HepG2 (cell line): ENCODE data around the gene PKP3. TPM values are rescaled to one million over a fixed set of nuclear protein-coding genes. Genes with fewer than 3 reads are reported as not detected.
"Not testable (repeated sequence)": the region's sequence is repeated elsewhere in the genome, so short reads cannot be mapped to it uniquely, and the experiment has no call there.

ENCODE experiments used
- ATAC-seq: fragments of 200-7000 bp; cut with Tn5 transposase; 3 replicates; pipeline ENCODE4 v1.9.1; 2020; ENCODE audit warnings: mild to moderate bottlenecking, moderate library complexity
- BruUV-seq: library from RNA; stranded (reverse); fragments of 400-500 nt; replicated peaks from 2 replicates; lab custom pipeline; 2021; lab: Mats Ljungman, UMichigan
- CTCF ChIA-PET: fragments of 300-600 bp; formaldehyde crosslinking; extraction: SDS; loops from one replicate; lab custom pipeline; 2021; ENCODE audit warnings: low total read pairs, inconsistent platforms, low intra/inter-chr PET ratio; lab: Yijun Ruan, JAX
- POLR2A ChIA-PET: fragments of 350-600 bp; sonication (Branson Sonifier 250); formaldehyde crosslinking; loops from one replicate; lab custom pipeline; 2020; ENCODE audit warnings: antibody characterized with exemption, inconsistent platforms; lab: Yijun Ruan, JAX
- DNase-seq: peaks from one replicate; pipeline ENCODE4 v3.0.0-alpha.2; 2015; ENCODE audit warnings: low spot score
- FAIRE-seq: peaks from 3 replicates; lab custom pipeline; 2011; peaks lifted over from hg19 to GRCh38; lab: Jason Lieb, UNC
- H2AFZ ChIP-seq: one replicate; pipeline ENCODE4 v1.6.1; 2011; ENCODE audit warnings: low read length, inconsistent platforms
- H3K27ac ChIP-seq: fragments of 300-600 bp; 3 replicates; pipeline ENCODE4 v1.8.0; 2011; ENCODE audit warnings: mixed run types, mild to moderate bottlenecking, mixed read lengths, low read length, inconsistent platforms; ENCODE audit not compliant: insufficient read depth; ENCODE audit errors: extremely low read length
- H3K27me3 ChIP-seq, 2 experiments: fragments of 200-600 bp in 1 of 2; 2 replicates in 1 of 2; 3 replicates in 1 of 2; pipeline versions ENCODE4 v1.6.0 to v1.8.0; 2011; ENCODE audit warnings: low read length in 2 of 2, mild to moderate bottlenecking in 2 of 2, moderate library complexity in 2 of 2, inconsistent platforms in 1 of 2; ENCODE audit not compliant: insufficient read depth in 2 of 2, control insufficient read depth in 1 of 2
- H3K36me3 ChIP-seq, 2 experiments: fragments of 200-600 bp in 1 of 2; replicated peaks in 1 of 2; 2 replicates in 1 of 2; 3 replicates in 1 of 2; pipeline versions ENCODE4 v1.5.1 to v1.8.0; 2011; ENCODE audit warnings: low read length in 2 of 2, inconsistent platforms in 1 of 2; ENCODE audit not compliant: insufficient read depth in 2 of 2, control insufficient read depth in 1 of 2
- H3K4me1 ChIP-seq: 2 replicates; pipeline ENCODE4 v1.5.1; 2012; ENCODE audit warnings: low read length, inconsistent platforms; ENCODE audit not compliant: insufficient read depth
- H3K4me2 ChIP-seq: 2 replicates; pipeline ENCODE4 v1.6.0; 2011; ENCODE audit warnings: low read depth, low read length, inconsistent platforms
- H3K4me3 ChIP-seq, 3 experiments: fragments of 200-600 bp in 1 of 3; sonication (generic), shearing (Covaris generic) in 1 of 3; replicated peaks in 1 of 3; 2 replicates each; pipeline ENCODE4 v1.5.1; 2011 to 2016; ENCODE audit warnings: low read length in 3 of 3, inconsistent platforms in 2 of 3, low read depth in 2 of 3, mild to moderate bottlenecking in 2 of 3, control low read depth in 1 of 3, mixed read lengths in 1 of 3; ENCODE audit not compliant: insufficient read depth in 1 of 3
- H3K79me2 ChIP-seq: one replicate; pipeline ENCODE4 v1.6.1; 2011; ENCODE audit warnings: low read length, inconsistent platforms; ENCODE audit not compliant: insufficient read depth
- H3K9ac ChIP-seq: 2 replicates; pipeline ENCODE4 v1.6.0; 2011; ENCODE audit warnings: mild to moderate bottlenecking, low read depth, low read length, inconsistent platforms; ENCODE audit not compliant: insufficient read depth
- H3K9me3 ChIP-seq: 2 replicates; pipeline ENCODE4 v1.5.1; 2012; ENCODE audit warnings: mild to moderate bottlenecking, low read length
- H4K20me1 ChIP-seq: 2 replicates; pipeline ENCODE4 v1.6.0; 2011; ENCODE audit warnings: inconsistent platforms, mild to moderate bottlenecking, low read length, moderate library complexity; ENCODE audit not compliant: insufficient read depth
- HNRNPL ChIP-seq: fragments of 200-400 bp; formaldehyde crosslinking; IDR thresholded peaks from 2 replicates; pipeline ENCODE4 v1.6.1; 2017; ENCODE audit warnings: mild to moderate bottlenecking, low read depth, low read length
- WGBS: methylation state at CpG from one replicate; pipeline ENCODE4 v1.1.6; 2017; ENCODE audit warnings: low lambda C conversion rate; 5-methylcytosine and 5-hydroxymethylcytosine counted together
- in situ Hi-C: cut with HindIII; loops from 2 replicates; pipeline ENCODE4 v1.10.0; 2017; ENCODE audit warnings: low pct_unique_long_range_greater_than_20kb; ENCODE audit not compliant: extremely low pct_ligation_motif_present
- intact Hi-C: fragments of 100-400 bp; cut with micrococcal nuclease; formaldehyde crosslinking; loops from one replicate; pipeline ENCODE4 v1.10.0; 2022; ENCODE audit not compliant: unreplicated experiment
- polyA plus RNA-seq, 8 experiments: library from polyadenylated mRNA; depleted of rRNA in 3 of 8; stranded (reverse) in 7 of 8; unstranded in 1 of 8; fragments of >200 nt; fragmentation: Illumina TruSeq in 4 of 8; extraction: Trizol in 4 of 8; gene quantifications; 2 replicates each; pipeline versions ENCODE4 v1.2.1 to v1.2.3, GENCODE V29; 2011 to 2016; ENCODE audit warnings: low read depth in 4 of 8, missing spikeins in 1 of 8, mixed read lengths in 1 of 8; ENCODE audit not compliant: insufficient read depth in 1 of 8
- total RNA-seq, 5 experiments: library from RNA; depleted of rRNA; stranded (reverse); fragments of >200 nt; fragmentation: Illumina TruSeq; extraction: Trizol; gene quantifications; 2 replicates each; pipeline ENCODE4 v1.2.3, GENCODE V29; 2016; ENCODE audit warnings: low read depth in 1 of 5
- TF ChIP-seq, protein P1 (sequence below): sonication (generic); formaldehyde crosslinking; IDR thresholded peaks from 2 replicates; pipeline ENCODE4 v1.9.0; 2021; ENCODE audit warnings: mild to moderate bottlenecking, missing genetic modification reagents
- TF ChIP-seq, protein P2 (sequence below): IDR thresholded peaks from 2 replicates; pipeline ENCODE4 v1.6.1; 2012; ENCODE audit warnings: inconsistent platforms
- TF ChIP-seq, protein P3 (sequence below): sonication (generic); formaldehyde crosslinking; IDR thresholded peaks from 2 replicates; pipeline ENCODE4 v1.5.1; 2020; ENCODE audit warnings: mild to moderate bottlenecking, missing genetic modification reagents, moderate library complexity

PKP3 gene
- total and polyA plus RNA-seq, 2 of the 13 experiments (the other 11 are each of a cell fraction or from before 2014, with no cell fraction given): 18.0 to 28.7 TPM

GRCh38 chr11:349270-349954 is 44.6 kb upstream of the PKP3 start:
- H3K27me3 ChIP-seq, ATAC-seq, H3K4me3 ChIP-seq, intact Hi-C loops: not testable (repeated sequence)
- peak; percentile 68; the same call in 1 of the 2 replicates for TF ChIP-seq HNRNPL
- TF ChIP-seq, protein P1, sequence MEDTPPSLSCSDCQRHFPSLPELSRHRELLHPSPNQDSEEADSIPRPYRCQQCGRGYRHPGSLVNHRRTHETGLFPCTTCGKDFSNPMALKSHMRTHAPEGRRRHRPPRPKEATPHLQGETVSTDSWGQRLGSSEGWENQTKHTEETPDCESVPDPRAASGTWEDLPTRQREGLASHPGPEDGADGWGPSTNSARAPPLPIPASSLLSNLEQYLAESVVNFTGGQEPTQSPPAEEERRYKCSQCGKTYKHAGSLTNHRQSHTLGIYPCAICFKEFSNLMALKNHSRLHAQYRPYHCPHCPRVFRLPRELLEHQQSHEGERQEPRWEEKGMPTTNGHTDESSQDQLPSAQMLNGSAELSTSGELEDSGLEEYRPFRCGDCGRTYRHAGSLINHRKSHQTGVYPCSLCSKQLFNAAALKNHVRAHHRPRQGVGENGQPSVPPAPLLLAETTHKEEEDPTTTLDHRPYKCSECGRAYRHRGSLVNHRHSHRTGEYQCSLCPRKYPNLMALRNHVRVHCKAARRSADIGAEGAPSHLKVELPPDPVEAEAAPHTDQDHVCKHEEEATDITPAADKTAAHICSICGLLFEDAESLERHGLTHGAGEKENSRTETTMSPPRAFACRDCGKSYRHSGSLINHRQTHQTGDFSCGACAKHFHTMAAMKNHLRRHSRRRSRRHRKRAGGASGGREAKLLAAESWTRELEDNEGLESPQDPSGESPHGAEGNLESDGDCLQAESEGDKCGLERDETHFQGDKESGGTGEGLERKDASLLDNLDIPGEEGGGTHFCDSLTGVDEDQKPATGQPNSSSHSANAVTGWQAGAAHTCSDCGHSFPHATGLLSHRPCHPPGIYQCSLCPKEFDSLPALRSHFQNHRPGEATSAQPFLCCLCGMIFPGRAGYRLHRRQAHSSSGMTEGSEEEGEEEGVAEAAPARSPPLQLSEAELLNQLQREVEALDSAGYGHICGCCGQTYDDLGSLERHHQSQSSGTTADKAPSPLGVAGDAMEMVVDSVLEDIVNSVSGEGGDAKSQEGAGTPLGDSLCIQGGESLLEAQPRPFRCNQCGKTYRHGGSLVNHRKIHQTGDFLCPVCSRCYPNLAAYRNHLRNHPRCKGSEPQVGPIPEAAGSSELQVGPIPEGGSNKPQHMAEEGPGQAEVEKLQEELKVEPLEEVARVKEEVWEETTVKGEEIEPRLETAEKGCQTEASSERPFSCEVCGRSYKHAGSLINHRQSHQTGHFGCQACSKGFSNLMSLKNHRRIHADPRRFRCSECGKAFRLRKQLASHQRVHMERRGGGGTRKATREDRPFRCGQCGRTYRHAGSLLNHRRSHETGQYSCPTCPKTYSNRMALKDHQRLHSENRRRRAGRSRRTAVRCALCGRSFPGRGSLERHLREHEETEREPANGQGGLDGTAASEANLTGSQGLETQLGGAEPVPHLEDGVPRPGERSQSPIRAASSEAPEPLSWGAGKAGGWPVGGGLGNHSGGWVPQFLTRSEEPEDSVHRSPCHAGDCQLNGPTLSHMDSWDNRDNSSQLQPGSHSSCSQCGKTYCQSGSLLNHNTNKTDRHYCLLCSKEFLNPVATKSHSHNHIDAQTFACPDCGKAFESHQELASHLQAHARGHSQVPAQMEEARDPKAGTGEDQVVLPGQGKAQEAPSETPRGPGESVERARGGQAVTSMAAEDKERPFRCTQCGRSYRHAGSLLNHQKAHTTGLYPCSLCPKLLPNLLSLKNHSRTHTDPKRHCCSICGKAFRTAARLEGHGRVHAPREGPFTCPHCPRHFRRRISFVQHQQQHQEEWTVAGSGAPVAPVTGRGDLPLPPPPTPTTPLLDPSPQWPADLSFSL (CRISPR knock-in tag): peak; percentile 94
- TF ChIP-seq, protein P2, sequence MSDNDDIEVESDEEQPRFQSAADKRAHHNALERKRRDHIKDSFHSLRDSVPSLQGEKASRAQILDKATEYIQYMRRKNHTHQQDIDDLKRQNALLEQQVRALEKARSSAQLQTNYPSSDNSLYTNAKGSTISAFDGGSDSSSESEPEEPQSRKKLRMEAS: 0 out of 2 replicates have a peak, but pooled peaks have one; percentile 37
- TF ChIP-seq, protein P3, sequence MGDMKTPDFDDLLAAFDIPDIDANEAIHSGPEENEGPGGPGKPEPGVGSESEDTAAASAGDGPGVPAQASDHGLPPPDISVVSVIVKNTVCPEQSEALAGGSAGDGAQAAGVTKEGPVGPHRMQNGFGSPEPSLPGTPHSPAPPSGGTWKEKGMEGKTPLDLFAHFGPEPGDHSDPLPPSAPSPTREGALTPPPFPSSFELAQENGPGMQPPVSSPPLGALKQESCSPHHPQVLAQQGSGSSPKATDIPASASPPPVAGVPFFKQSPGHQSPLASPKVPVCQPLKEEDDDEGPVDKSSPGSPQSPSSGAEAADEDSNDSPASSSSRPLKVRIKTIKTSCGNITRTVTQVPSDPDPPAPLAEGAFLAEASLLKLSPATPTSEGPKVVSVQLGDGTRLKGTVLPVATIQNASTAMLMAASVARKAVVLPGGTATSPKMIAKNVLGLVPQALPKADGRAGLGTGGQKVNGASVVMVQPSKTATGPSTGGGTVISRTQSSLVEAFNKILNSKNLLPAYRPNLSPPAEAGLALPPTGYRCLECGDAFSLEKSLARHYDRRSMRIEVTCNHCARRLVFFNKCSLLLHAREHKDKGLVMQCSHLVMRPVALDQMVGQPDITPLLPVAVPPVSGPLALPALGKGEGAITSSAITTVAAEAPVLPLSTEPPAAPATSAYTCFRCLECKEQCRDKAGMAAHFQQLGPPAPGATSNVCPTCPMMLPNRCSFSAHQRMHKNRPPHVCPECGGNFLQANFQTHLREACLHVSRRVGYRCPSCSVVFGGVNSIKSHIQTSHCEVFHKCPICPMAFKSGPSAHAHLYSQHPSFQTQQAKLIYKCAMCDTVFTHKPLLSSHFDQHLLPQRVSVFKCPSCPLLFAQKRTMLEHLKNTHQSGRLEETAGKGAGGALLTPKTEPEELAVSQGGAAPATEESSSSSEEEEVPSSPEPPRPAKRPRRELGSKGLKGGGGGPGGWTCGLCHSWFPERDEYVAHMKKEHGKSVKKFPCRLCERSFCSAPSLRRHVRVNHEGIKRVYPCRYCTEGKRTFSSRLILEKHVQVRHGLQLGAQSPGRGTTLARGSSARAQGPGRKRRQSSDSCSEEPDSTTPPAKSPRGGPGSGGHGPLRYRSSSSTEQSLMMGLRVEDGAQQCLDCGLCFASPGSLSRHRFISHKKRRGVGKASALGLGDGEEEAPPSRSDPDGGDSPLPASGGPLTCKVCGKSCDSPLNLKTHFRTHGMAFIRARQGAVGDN (CRISPR knock-in tag): 0 out of 2 replicates have a peak, but pooled peaks have one; percentile 12
- TF ChIP-seq, all 625 proteins: peak for 4; not testable (repeated sequence) for 621
- in situ Hi-C loops, BruUV-seq, H3K36me3 ChIP-seq, H3K79me2 ChIP-seq, DNase-seq, H3K27ac ChIP-seq, H4K20me1 ChIP-seq, CTCF ChIA-PET, H2AFZ ChIP-seq, H3K4me2 ChIP-seq, H3K9me3 ChIP-seq, FAIRE-seq, H3K9ac ChIP-seq: not testable (repeated sequence)
- H3K4me1 ChIP-seq: peaks cover 49% of the 10 kb centered on the region
- POLR2A ChIA-PET: interaction anchor here (1.1 to 1.2 kb wide), 2 partner anchors 16 to 20 kb away, joined by 3 to 7 read pairs; no protein-coding TSS in a partner anchor
- 67% methylated on average over 8 of the region's 8 CpGs for WGBS
